Measurements from ENCODE around the gene ZBTB1. TPM values are rescaled to one million over a fixed set of nuclear protein-coding genes. Genes with fewer than 3 reads are reported as not detected.
"Not testable (repeated sequence)": the region's sequence is repeated elsewhere in the genome, so short reads cannot be mapped to it uniquely, and the experiment has no call there.

The ZBTB1 gene
- total and polyA plus RNA-seq, 5 donors from 2014 or later, result 53.5 to 167 (median 57.3) TPM

- Histone ChIP-seq H3K4me1 (ENCODE audit: control insufficient read depth, insufficient read depth, low read length, poor library complexity, severe bottlenecking) (peaks cover 30% of the 10 kb centered on the region), H3K36me3 (ENCODE audit: control insufficient read depth, insufficient read depth, low read length) (no peaks in the 10 kb centered on the region), H3K4me3 (ENCODE audit: low read depth, low read length) (no peak overlapping the region), H3K27me3 (ENCODE audit: control insufficient read depth, insufficient read depth, low read length) (peaks cover 7% of the 10 kb centered on the region), H3K9me3 (ENCODE audit: control insufficient read depth in 2 of 2, low read length in 2 of 2) (peaks cover 0 to 5% of the 10 kb centered on the region in 2 experiments), H3K27ac (ENCODE audit: insufficient read depth, low read length, poor library complexity, severe bottlenecking) (no peak overlapping the region)
- Mint-ChIP-seq H3K27me3 (peaks cover 41% of the 10 kb centered on the region), H3K9me3 (peaks cover 0 to 2% (median 0%) of the 10 kb centered on the region in 7 donors), H3K36me3 (peaks cover 3% of the 10 kb centered on the region), H3K27ac (no peak overlapping the region), H3K4me3 (no peak overlapping the region), H3K4me1 (peaks cover 12 to 40% (median 20%) of the 10 kb centered on the region in 4 donors)
- no peak for DNase-seq
- no peak for ATAC-seq (ENCODE audit: low read depth in 2 of 2)
Measured at GRCh38 chr14:64544607-64545312, 40.2 kb downstream of the ZBTB1 start.

GRCh38 chr14:64549016-64549415, 44.4 kb downstream of the ZBTB1 start:
- Histone ChIP-seq H3K27ac (ENCODE audit: insufficient read depth, low read length, poor library complexity, severe bottlenecking) (no peak overlapping the region), H3K27me3 (ENCODE audit: control insufficient read depth, insufficient read depth, low read length) (peaks cover 13% of the 10 kb centered on the region), H3K36me3 (ENCODE audit: control insufficient read depth, insufficient read depth, low read length) (no peaks in the 10 kb centered on the region), H3K4me1 (ENCODE audit: control insufficient read depth, insufficient read depth, low read length, poor library complexity, severe bottlenecking) (peaks cover 14% of the 10 kb centered on the region), H3K4me3 (ENCODE audit: low read depth, low read length) (no peak overlapping the region), H3K9me3 (ENCODE audit: control insufficient read depth in 2 of 2, low read length in 2 of 2) (no peaks in the 10 kb centered on the region)
- ATAC-seq (ENCODE audit: low read depth in 2 of 2) (no peak), DNase-seq (no peak)
- Mint-ChIP-seq H3K27ac (peak overlapping the region in 1 of 3 donors; percentile 63), H3K4me3 (peak overlapping the region in 3 of 4 donors; percentile 6 to 71 (median 52)), H3K4me1 (peaks cover 2 to 16% (median 11%) of the 10 kb centered on the region in 4 donors), H3K9me3 (peaks cover 0 to 1% (median 0%) of the 10 kb centered on the region in 7 donors), H3K36me3 (no peaks in the 10 kb centered on the region), H3K27me3 (peaks cover 46% of the 10 kb centered on the region)

- Mint-ChIP-seq H3K27ac (peak within 1 kb of the TSS in 2 of 3 donors; percentile 52 to 63), H3K27me3 (peaks cover 43% of the 10 kb centered on the region), H3K4me1 (peaks cover 0 to 16% (median 11%) of the 10 kb centered on the region in 4 donors), H3K36me3 (no peaks in the 10 kb centered on the region), H3K4me3 (peak within 1 kb of the TSS; percentile 40 to 86 (median 76)), H3K9me3 (peaks cover 0 to 1% (median 0%) of the 10 kb centered on the region in 7 donors)
- Histone ChIP-seq H3K36me3 (ENCODE audit: control insufficient read depth, insufficient read depth, low read length) (no peaks in the 10 kb centered on the region), H3K27ac (ENCODE audit: insufficient read depth, low read length, poor library complexity, severe bottlenecking) (no peak within 1 kb of the TSS), H3K27me3 (ENCODE audit: control insufficient read depth, insufficient read depth, low read length) (peaks cover 16% of the 10 kb centered on the region), H3K4me1 (ENCODE audit: control insufficient read depth, insufficient read depth, low read length, poor library complexity, severe bottlenecking) (peaks cover 14% of the 10 kb centered on the region), H3K4me3 (ENCODE audit: low read depth, low read length) (peak within 1 kb of the TSS; percentile 50), H3K9me3 (ENCODE audit: control insufficient read depth in 2 of 2, low read length in 2 of 2) (no peaks in the 10 kb centered on the region)
- DNase-seq (peak; percentile 23 to 73 (median 39)), ATAC-seq (ENCODE audit: low read depth in 2 of 2) (peak; percentile 92 to 93)
Measured at GRCh38 chr14:64549791-64550620, 45.4 kb downstream of the ZBTB1 start, which contains the start of gene PPP1R36. TSS of gene PPP1R36 (plus strand) at chr14:64549961. CDS start at chr14:64549998, 37 bp downstream.

- no peaks in the 10 kb centered on the region for H3K36me3 Mint-ChIP-seq
- no peaks in the 10 kb centered on the region for H3K9me3 ChIP-seq (ENCODE audit: control insufficient read depth in 2 of 2, low read length in 2 of 2)
- no peak overlapping the region for H3K4me3 ChIP-seq (ENCODE audit: low read depth, low read length)
- H3K27ac ChIP-seq (ENCODE audit: insufficient read depth, low read length, poor library complexity, severe bottlenecking), result no peak overlapping the region
- peak overlapping the region in 1 of 3 donors; percentile 52 for H3K27ac Mint-ChIP-seq
- H3K4me1 Mint-ChIP-seq, result peaks cover 0 to 16% (median 11%) of the 10 kb centered on the region in 4 donors
- DNase-seq (no peak), ATAC-seq (ENCODE audit: low read depth in 2 of 2) (no peak)
- H3K27me3 Mint-ChIP-seq, result peaks cover 43% of the 10 kb centered on the region
- no peaks in the 10 kb centered on the region for H3K36me3 ChIP-seq (ENCODE audit: control insufficient read depth, insufficient read depth, low read length)
- H3K9me3 Mint-ChIP-seq, result peaks cover 0 to 1% (median 0%) of the 10 kb centered on the region in 7 donors
- peaks cover 16% of the 10 kb centered on the region for H3K27me3 ChIP-seq (ENCODE audit: control insufficient read depth, insufficient read depth, low read length)
- H3K4me3 Mint-ChIP-seq, result peak overlapping the region in 3 of 4 donors; percentile 8 to 86 (median 78)
- peaks cover 14% of the 10 kb centered on the region for H3K4me1 ChIP-seq (ENCODE audit: control insufficient read depth, insufficient read depth, low read length, poor library complexity, severe bottlenecking)
Measured at GRCh38 chr14:64550621-64551333, 46.2 kb downstream of the ZBTB1 start.

GRCh38 chr14:64554556-64554955, 50.0 kb downstream of the ZBTB1 start:
- H3K36me3 Mint-ChIP-seq, result no peaks in the 10 kb centered on the region
- DNase-seq (no peak), ATAC-seq (ENCODE audit: low read depth in 2 of 2) (no peak)
- H3K4me3 Mint-ChIP-seq, result no peak overlapping the region
- H3K9me3 Mint-ChIP-seq, result peaks cover 0 to 1% (median 0%) of the 10 kb centered on the region in 7 donors
- Histone ChIP-seq H3K4me3 (ENCODE audit: low read depth, low read length) (no peak overlapping the region), H3K27me3 (ENCODE audit: control insufficient read depth, insufficient read depth, low read length) (peaks cover 10% of the 10 kb centered on the region), H3K9me3 (ENCODE audit: control insufficient read depth in 2 of 2, low read length in 2 of 2) (no peaks in the 10 kb centered on the region), H3K36me3 (ENCODE audit: control insufficient read depth, insufficient read depth, low read length) (no peaks in the 10 kb centered on the region), H3K27ac (ENCODE audit: insufficient read depth, low read length, poor library complexity, severe bottlenecking) (no peak overlapping the region), H3K4me1 (ENCODE audit: control insufficient read depth, insufficient read depth, low read length, poor library complexity, severe bottlenecking) (peaks cover 8% of the 10 kb centered on the region)
- peak overlapping the region in 1 of 3 donors; percentile 76 for H3K27ac Mint-ChIP-seq
- H3K4me1 Mint-ChIP-seq, result peaks cover 0 to 15% (median 5%) of the 10 kb centered on the region in 4 donors
- H3K27me3 Mint-ChIP-seq, result peaks cover 49% of the 10 kb centered on the region

- H3K4me1 Mint-ChIP-seq, result peaks cover 0 to 4% (median 1%) of the 10 kb centered on the region in 4 donors
Measured at GRCh38 chr14:64556526-64556925, 52.0 kb downstream of the ZBTB1 start.

GRCh38 chr14:64558216-64558615, 53.6 kb downstream of the ZBTB1 start:
- ATAC-seq (ENCODE audit: low read depth in 2 of 2); H3K36me3 Mint-ChIP-seq; H3K4me1 ChIP-seq (ENCODE audit: control insufficient read depth, insufficient read depth, low read length, poor library complexity, severe bottlenecking); H3K27ac Mint-ChIP-seq; H3K4me3 Mint-ChIP-seq; H3K4me3 ChIP-seq (ENCODE audit: low read depth, low read length); H3K4me1 Mint-ChIP-seq; H3K9me3 ChIP-seq (ENCODE audit: control insufficient read depth in 2 of 2, low read length in 2 of 2); H3K9me3 Mint-ChIP-seq; H3K27ac ChIP-seq (ENCODE audit: insufficient read depth, low read length, poor library complexity, severe bottlenecking); H3K27me3 ChIP-seq (ENCODE audit: control insufficient read depth, insufficient read depth, low read length); DNase-seq; H3K36me3 ChIP-seq (ENCODE audit: control insufficient read depth, insufficient read depth, low read length): not testable (repeated sequence)
- H3K27me3 Mint-ChIP-seq, result peaks cover 25% of the 10 kb centered on the region

More at GRCh38 chr14:64556526-64556925, 52.0 kb downstream of the ZBTB1 start:
- no peak overlapping the region for H3K4me3 Mint-ChIP-seq
- Histone ChIP-seq H3K27ac (ENCODE audit: insufficient read depth, low read length, poor library complexity, severe bottlenecking) (no peak overlapping the region), H3K9me3 (ENCODE audit: control insufficient read depth in 2 of 2, low read length in 2 of 2) (no peaks in the 10 kb centered on the region), H3K4me1 (ENCODE audit: control insufficient read depth, insufficient read depth, low read length, poor library complexity, severe bottlenecking) (no peaks in the 10 kb centered on the region), H3K27me3 (ENCODE audit: control insufficient read depth, insufficient read depth, low read length) (peaks cover 9% of the 10 kb centered on the region), H3K4me3 (ENCODE audit: low read depth, low read length) (no peak overlapping the region), H3K36me3 (ENCODE audit: control insufficient read depth, insufficient read depth, low read length) (no peaks in the 10 kb centered on the region)
- peaks cover 36% of the 10 kb centered on the region for H3K27me3 Mint-ChIP-seq
- no peaks in the 10 kb centered on the region for H3K36me3 Mint-ChIP-seq
- DNase-seq (no peak), ATAC-seq (ENCODE audit: low read depth in 2 of 2) (no peak)
- H3K9me3 Mint-ChIP-seq, result no peaks in the 10 kb centered on the region
- H3K27ac Mint-ChIP-seq, result no peak overlapping the region

Measured in CD4-positive, CD25-positive, alpha-beta regulatory T cell (primary cell).